NT2/D1 (cell line): ENCODE results near the gene SMG7.

Source experiments
- DNase-seq: peaks from one replicate; pipeline ENCODE4 v3.0.0-alpha.2; 2011; ENCODE audit warnings: low read depth, low spot score
- H3K27me3 ChIP-seq: 2 replicates; pipeline ENCODE4 v1.6.0; 2011; ENCODE audit warnings: mild to moderate bottlenecking; ENCODE audit not compliant: insufficient read length, insufficient read depth
- H3K36me3 ChIP-seq: 2 replicates; pipeline ENCODE4 v1.6.1; 2011; ENCODE audit warnings: mild to moderate bottlenecking, low read length, mixed read lengths; ENCODE audit not compliant: insufficient read depth, insufficient read length
- H3K4me1 ChIP-seq: 2 replicates; pipeline ENCODE4 v1.5.1; 2011; ENCODE audit not compliant: insufficient read depth, insufficient read length
- H3K4me3 ChIP-seq: 2 replicates; pipeline ENCODE4 v1.5.1; 2011; ENCODE audit warnings: low read depth; ENCODE audit not compliant: insufficient read length
- H3K9ac ChIP-seq: 2 replicates; pipeline ENCODE4 v1.6.0; 2011; ENCODE audit warnings: low read depth; ENCODE audit not compliant: insufficient read length
- H3K9me3 ChIP-seq: 2 replicates; pipeline ENCODE4 v1.5.1; 2011; ENCODE audit warnings: mild to moderate bottlenecking, low read length; ENCODE audit not compliant: insufficient read depth
- SUZ12 ChIP-seq: IDR thresholded peaks from 2 replicates; pipeline ENCODE4 v1.6.1; 2011; ENCODE audit not compliant: insufficient read length, insufficient read depth; ENCODE audit errors: extremely low read depth
- YY1 ChIP-seq: IDR thresholded peaks from 2 replicates; pipeline ENCODE4 v1.6.1; 2011; ENCODE audit not compliant: insufficient read length, insufficient read depth
- ZNF274 ChIP-seq: IDR thresholded peaks from 2 replicates; pipeline ENCODE4 v1.6.1; 2011; ENCODE audit warnings: mild to moderate bottlenecking, low read depth, low read length

Gene SMG7

DNA sequence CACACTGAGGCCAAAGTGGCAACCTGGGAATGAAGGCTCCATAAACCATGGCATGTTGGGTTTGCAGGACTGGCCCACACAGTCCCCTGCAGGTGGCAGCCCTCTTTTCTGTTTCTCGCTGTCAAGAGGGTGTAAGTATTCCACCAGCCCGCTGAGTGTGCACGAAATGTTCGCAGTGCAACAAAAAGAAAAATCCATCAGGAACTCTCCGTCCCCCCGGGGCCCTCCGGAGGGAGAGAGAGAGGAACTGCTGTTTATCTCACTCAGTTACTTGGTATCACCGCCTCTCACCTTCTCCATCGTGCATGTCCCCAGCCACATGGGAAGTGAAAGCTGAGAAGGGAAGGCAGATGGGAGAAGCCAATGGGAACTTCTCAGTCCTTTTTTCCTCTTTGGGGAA, 79.6 kb downstream of the SMG7 start:
- Histone ChIP-seq H3K4me3 (no peak overlapping the region), H3K9ac (no peak overlapping the region), H3K4me1 (no peaks in the 10 kb centered on the region), H3K27me3 (no peaks in the 10 kb centered on the region), H3K36me3 (peaks cover 89% of the 10 kb centered on the region), H3K9me3 (no peaks in the 10 kb centered on the region)
- no peak for DNase-seq
- no peak for TF ChIP-seq SUZ12
- TF ChIP-seq YY1 = no peak
- TF ChIP-seq ZNF274 = no peak

DNA sequence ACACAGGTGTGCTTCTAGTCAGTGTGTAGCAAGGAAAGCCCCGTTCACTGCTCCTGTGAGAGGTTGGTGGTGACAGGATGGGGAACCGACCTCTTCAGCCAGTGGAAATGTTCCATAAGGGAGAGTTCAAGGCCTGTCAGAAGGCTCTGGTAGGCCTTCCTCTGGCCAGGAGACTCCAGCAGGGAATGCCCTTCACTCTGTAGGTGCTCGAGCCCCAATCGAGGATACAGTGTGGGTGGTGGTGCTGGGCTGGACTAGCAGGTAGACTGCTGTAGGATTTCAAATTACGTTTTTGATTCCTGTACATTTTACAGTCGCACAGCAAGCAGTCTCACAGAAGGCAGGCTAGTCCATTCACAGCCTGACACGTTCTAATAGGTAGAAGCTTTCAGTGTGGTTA, 80.1 kb downstream of the SMG7 start:
- Histone ChIP-seq H3K4me1 (no peaks in the 10 kb centered on the region), H3K4me3 (no peak overlapping the region), H3K9ac (no peak overlapping the region), H3K36me3 (peaks cover 88% of the 10 kb centered on the region), H3K9me3 (no peaks in the 10 kb centered on the region), H3K27me3 (no peaks in the 10 kb centered on the region)
- no peak for DNase-seq
- no peak for TF ChIP-seq ZNF274

DNA sequence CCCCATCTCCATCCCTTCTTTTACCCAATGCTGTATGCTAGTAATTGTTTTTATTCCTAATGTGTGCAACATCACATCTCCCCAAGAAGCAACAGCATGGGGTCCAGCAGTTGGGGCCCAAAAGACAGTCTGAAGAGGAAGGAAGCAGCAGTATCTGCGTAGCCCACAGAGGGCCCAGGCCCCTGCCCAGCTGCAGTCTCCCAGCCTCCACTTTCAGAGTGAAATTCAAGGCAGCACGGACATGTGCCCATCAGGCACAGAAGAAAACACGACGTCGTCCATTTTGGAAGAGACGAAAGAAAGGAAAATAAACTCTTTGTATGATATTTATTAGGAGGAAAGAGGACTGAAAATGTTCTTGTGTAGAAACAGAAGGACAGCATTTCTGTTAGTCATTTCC, 80.6 kb downstream of the SMG7 start:
- Histone ChIP-seq H3K27me3 (no peaks in the 10 kb centered on the region), H3K36me3 (peaks cover 85% of the 10 kb centered on the region), H3K9me3 (no peaks in the 10 kb centered on the region), H3K9ac (no peak overlapping the region), H3K4me1 (no peaks in the 10 kb centered on the region), H3K4me3 (no peak overlapping the region)
- no peak for DNase-seq
- TF ChIP-seq ZNF274 (no peak), SUZ12 (no peak), YY1 (no peak)

DNA sequence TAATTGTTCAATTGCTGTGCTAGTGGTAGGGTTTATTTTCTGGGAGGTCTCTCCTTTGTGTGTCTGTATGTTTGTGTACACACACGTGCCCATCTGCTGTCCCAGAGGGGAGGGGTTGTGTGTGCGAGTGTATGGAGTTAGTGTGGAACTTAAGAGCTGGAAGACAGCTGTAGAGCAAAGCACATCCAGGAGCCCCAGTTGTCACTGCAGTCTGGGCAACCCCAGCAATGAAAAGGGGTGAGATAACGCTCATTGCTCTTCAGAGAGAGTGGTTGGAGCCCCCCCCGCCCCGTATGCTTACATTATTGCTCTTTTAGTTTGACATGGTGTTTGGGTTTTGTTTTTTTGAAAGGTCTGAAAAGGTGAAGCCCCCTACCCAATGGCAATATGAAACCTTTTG, 81.0 kb downstream of the SMG7 start:
- no peak overlapping the region for H3K4me3 ChIP-seq
- TF ChIP-seq YY1 (no peak), ZNF274 (no peak), SUZ12 (no peak)
- peaks cover 81% of the 10 kb centered on the region for H3K36me3 ChIP-seq
- H3K9me3 ChIP-seq = no peaks in the 10 kb centered on the region
- no peak for DNase-seq
- no peaks in the 10 kb centered on the region for H3K4me1 ChIP-seq
- no peak overlapping the region for H3K9ac ChIP-seq
- H3K27me3 ChIP-seq = no peaks in the 10 kb centered on the region

DNA sequence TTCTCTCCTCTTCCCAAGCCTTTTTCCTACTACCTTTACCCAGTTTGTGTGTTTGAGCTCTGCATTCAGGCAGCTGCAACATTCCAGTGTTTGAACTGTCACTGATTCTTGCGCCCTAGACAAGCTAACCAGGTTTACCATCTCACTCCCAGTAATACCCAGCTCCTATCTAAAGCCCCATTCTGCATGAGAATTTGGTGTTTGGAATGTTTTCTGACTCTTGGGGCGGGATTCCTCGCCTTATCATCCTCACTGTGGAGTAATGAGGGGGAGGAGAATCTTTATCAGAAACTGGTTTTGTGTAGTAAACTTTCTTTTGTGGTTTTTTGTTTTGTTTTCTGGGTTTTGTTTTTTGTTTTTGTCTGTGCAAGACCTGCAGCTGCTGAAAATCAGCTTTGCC, 81.5 kb downstream of the SMG7 start:
- no peak for DNase-seq
- peaks cover 76% of the 10 kb centered on the region for H3K36me3 ChIP-seq
- H3K9ac ChIP-seq = no peak overlapping the region
- no peaks in the 10 kb centered on the region for H3K27me3 ChIP-seq
- H3K4me3 ChIP-seq = no peak overlapping the region
- TF ChIP-seq SUZ12 (no peak), ZNF274 (no peak), YY1 (no peak)
- H3K9me3 ChIP-seq = no peaks in the 10 kb centered on the region
- H3K4me1 ChIP-seq = no peaks in the 10 kb centered on the region

DNA sequence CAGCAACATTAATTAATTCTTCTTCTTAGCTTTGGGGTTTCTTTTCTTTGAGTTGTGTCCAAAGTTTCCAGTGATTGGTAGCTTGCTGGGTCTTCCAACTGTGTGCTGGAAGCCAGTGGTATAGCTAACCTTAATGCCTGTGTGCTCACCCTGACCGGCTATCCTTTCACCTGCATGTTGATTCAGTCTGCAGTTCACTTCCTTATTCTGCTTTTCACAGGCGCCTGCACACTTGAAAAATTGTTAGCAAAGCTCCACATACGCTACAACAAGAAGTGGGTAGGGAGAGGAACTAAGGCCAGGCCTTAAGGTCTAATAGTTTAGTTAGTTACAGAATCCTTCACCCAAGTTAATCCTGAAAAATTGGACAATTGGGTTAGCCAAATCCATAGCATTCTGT, 82.3 kb downstream of the SMG7 start:
- Histone ChIP-seq H3K9ac (no peak overlapping the region), H3K36me3 (peaks cover 69% of the 10 kb centered on the region)
- no peak for DNase-seq

DNA sequence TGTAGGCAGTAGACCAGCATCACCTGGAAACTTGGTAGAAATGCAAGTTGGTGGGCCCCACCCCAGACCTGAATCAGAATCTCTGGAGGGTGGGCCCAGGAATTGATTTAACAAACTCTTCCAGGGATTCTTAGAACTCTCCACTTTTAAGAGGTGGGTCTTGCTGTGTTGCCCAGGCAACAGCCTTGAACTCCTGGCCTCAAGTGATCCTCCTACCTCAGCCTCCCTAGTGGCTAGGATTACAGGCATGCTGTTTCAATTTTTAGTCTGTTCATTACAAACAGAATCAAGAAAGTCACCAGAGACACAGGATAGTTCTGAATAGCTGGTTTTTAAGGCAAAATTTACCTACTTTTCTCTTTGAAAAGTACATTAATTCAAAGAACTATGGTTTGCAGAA, 86.8 kb downstream of the SMG7 start:
- no peak for TF ChIP-seq SUZ12
- TF ChIP-seq ZNF274 = no peak
- no peak for TF ChIP-seq YY1
- Histone ChIP-seq H3K9me3 (no peaks in the 10 kb centered on the region), H3K4me3 (no peak overlapping the region), H3K36me3 (peaks cover 26% of the 10 kb centered on the region), H3K4me1 (peaks cover 3% of the 10 kb centered on the region), H3K27me3 (no peaks in the 10 kb centered on the region), H3K9ac (no peak overlapping the region)
- no peak for DNase-seq

More for the DNA sequence above, 82.3 kb downstream of the SMG7 start:
- TF ChIP-seq SUZ12 = no peak
- TF ChIP-seq YY1 = no peak
- TF ChIP-seq ZNF274 = no peak
- H3K9me3 ChIP-seq = no peaks in the 10 kb centered on the region
- H3K27me3 ChIP-seq = no peaks in the 10 kb centered on the region
- H3K4me1 ChIP-seq = no peaks in the 10 kb centered on the region
- no peak overlapping the region for H3K4me3 ChIP-seq

DNA sequence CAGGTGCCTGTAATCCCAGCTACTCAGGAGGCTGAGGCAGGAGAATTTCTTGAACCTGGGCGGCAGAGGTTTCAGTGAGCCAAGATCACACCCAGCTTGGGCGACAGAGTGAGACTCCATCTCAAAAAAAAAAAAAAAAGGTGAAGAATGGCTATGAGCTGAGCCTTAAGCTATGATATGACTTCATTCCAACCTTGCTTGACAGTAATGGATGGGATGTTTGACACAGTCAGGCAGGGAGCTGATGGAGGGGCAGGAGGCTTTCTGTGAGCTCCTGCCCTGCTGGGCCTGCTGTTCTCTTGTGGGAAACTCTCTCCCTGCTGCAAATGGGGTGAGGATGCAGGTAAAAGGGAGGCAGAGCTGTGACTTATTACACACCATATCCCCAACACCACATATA, 90.4 kb downstream of the SMG7 start:
- Histone ChIP-seq H3K9me3 (no peaks in the 10 kb centered on the region), H3K4me1 (peaks cover 6% of the 10 kb centered on the region), H3K4me3 (no peak overlapping the region), H3K36me3 (no peaks in the 10 kb centered on the region), H3K9ac (no peak overlapping the region), H3K27me3 (no peaks in the 10 kb centered on the region)
- DNase-seq = no peak
- TF ChIP-seq SUZ12 (no peak), ZNF274 (no peak), YY1 (no peak)
